ENCODE data around the gene MARCO. TPM values are rescaled to one million over a fixed set of nuclear protein-coding genes. Genes with fewer than 3 reads are reported as not detected.
"Not testable (repeated sequence)": the region's sequence is repeated elsewhere in the genome, so short reads cannot be mapped to it uniquely, and the experiment has no call there.

MARCO gene
- total RNA-seq, 1 experiment from 2014 or later, result not detected

DNA sequence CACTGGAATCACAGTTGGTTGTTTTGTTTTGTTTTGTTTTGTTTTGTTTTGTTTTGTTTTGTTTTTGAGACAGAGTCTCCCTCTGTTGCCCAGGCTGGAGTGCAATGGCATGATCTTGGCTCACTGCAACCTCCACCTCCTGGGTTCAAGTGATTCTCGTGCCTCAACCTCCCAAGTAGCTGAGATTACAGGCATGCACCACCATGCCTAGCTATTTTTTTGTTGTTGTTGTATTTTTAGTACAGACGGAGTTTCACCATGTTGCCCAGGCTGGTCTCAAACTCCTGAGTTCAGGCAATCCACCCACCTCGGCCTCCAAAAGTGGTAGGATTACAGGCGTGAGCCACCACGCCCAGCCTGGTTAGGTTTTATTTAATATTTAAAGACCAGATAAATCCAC lies 95.9 kb downstream of the MARCO start:
- DNase-seq (ENCODE audit: low read depth), result not testable (repeated sequence)

DNA sequence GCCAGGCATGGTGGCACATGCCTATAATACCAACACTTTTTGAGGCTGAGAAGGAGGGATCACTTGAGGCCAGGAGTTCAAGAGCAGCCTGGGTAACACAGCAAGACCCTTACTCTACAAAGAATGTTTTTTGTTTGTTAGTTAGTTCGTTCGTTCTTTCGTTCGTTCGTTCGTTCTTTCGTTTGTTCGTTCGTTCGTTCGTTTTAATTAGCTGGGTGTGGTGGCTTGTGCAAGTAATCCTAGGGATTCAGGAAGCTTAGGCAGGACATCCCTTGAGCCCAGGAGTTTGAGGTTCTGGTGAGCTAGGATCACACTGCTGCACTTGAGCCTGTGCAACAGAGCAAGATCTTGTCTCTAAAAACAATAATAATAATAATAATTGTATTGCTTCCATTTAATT lies 98.7 kb downstream of the MARCO start:
- DNase-seq (ENCODE audit: low read depth), result no peak

Other genes starting within 250 kb of the MARCO start
- 2.9 and 4.5 TPM in 2 replicates for gene EN1, start 94.5 kb upstream of the MARCO start, total RNA-seq (2014; rRNA removed)
- not detected in 2 replicates for gene C1QL2, start 216.6 kb downstream of the MARCO start, total RNA-seq (2014; rRNA removed)

All from LHCN-M2 (cell line).